Left renal cortex interstitium (tissue), 4 donors: ENCODE measurements around the gene ATG2A. TPM values are rescaled to one million over a fixed set of nuclear protein-coding genes. Genes with fewer than 3 reads are reported as not detected.
A peak's percentile ranks its signal among the peaks of the same experiment; 100 is the strongest.

Experiments
- DNase-seq, 4 donors: peaks; one replicate each; pipeline ENCODE4 v3.0.0-alpha.2; 2013; ENCODE audit warnings: low read depth in 4 of 4, low spot score in 2 of 4, missing footprints in 1 of 4
- polyA plus RNA-seq, 4 donors: library from polyadenylated mRNA; unstranded; fragments of 120-200 nt; gene quantifications; one replicate each; pipeline ENCODE4 v1.2.1, GENCODE V29; 2013; ENCODE audit not compliant: insufficient read length in 4 of 4

The ATG2A gene
- polyA plus RNA-seq, 4 donors, result 12.2 to 28.1 (median 21.6) TPM

- no peak for DNase-seq
Observed at GRCh38 chr11:64888729-64889511, 28.1 kb downstream of the ATG2A start.

- no peak for DNase-seq
Observed at GRCh38 chr11:64888406-64888728, 28.6 kb downstream of the ATG2A start.

GRCh38 chr11:64887757-64888405 is 29.1 kb downstream of the ATG2A start:
- peak in 1 of 4 donors; percentile 61 for DNase-seq

GRCh38 chr11:64887234-64887756 is 29.7 kb downstream of the ATG2A start:
- no peak for DNase-seq

GRCh38 chr11:64885367-64886286 is 31.4 kb downstream of the ATG2A start:
- no peak for DNase-seq

GRCh38 chr11:64884019-64884418 is 33.0 kb downstream of the ATG2A start:
- no peak for DNase-seq

- no peak for DNase-seq
Observed at GRCh38 chr11:64883575-64883974, 33.4 kb downstream of the ATG2A start.

- no peak for DNase-seq
Observed at GRCh38 chr11:64882243-64882642, 34.8 kb downstream of the ATG2A start.

- no peak for DNase-seq
Observed at GRCh38 chr11:64881476-64881875, 35.5 kb downstream of the ATG2A start.

- DNase-seq, result no peak
Observed at GRCh38 chr11:64880240-64881001, 36.6 kb downstream of the ATG2A start.

- no peak for DNase-seq
Observed at GRCh38 chr11:64879244-64879900, 37.6 kb downstream of the ATG2A start.

- DNase-seq, result peak; percentile 87 to 98 (median 96)
Observed at GRCh38 chr11:64878494-64879243, 38.3 kb downstream of the ATG2A start, which contains the start of gene EHD1. Gene EHD1 (minus strand): TSS chr11:64878621. CDS start chr11:64878464, 157 bp downstream.

GRCh38 chr11:64878223-64878493 is 38.9 kb downstream of the ATG2A start:
- DNase-seq, result no peak

GRCh38 chr11:64877390-64878222 is 39.4 kb downstream of the ATG2A start:
- no peak for DNase-seq

- DNase-seq, result no peak
Observed at GRCh38 chr11:64876835-64877341, 40.1 kb downstream of the ATG2A start.

GRCh38 chr11:64876229-64876750 is 40.7 kb downstream of the ATG2A start:
- DNase-seq, result no peak

GRCh38 chr11:64875369-64876228 is 41.4 kb downstream of the ATG2A start:
- DNase-seq, result no peak
